HG03095 (cell line): Measurements from ENCODE around the gene UBE2J2.

Experiments used
- ATAC-seq: cut with Tn5 transposase; IDR thresholded peaks from one replicate; pipeline ENCODE4 v1.9.1; 2021; ENCODE audit warnings: moderate library complexity; ENCODE audit not compliant: unreplicated experiment

The UBE2J2 gene

DNA sequence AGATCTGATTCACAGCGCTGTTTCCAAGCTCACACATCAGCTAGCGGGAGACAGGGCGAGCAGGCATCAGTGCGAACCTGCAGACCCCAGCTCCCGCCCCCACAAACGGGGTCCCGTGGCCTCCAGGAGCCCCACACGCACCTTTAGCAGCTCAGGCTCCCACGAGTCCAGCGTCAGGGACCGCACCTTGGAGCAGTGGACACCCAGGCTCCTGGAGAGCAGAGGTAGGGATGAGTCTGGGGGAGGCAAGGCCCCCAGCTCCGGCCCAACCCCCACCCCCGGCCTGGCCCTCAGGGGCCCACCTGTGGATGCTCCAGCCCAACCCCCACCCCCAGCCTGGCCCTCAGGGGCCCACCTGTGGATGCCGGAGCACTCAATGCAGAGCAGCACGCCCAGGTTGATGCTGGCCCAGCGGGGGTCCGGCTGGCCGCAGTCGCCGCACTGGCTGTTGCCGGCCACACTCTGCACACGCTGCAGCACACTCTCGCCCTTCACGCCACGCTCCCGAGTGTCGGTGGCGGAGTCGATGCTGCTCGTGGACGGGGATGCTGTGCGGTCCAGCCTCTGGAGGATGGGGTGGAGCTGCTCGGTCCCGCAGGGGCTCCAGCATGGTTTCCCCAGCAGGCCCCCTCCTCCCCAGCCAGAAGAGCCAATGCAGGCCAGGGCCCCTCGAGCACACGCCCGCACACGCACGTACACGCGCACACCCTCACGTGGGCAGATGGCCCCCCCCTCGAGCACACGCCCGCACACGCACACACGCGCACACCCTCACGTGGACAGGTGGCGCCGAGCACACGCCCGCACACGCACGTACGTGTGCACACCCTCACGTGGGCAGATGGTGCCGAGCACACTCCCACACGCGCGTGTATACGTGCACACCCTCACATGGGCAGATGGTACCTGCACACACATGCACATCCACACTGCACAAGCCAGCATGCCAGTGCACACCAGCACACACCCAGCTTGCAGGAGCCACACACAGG lies 22.7 kb upstream of the UBE2J2 start:
- no peak for ATAC-seq

DNA sequence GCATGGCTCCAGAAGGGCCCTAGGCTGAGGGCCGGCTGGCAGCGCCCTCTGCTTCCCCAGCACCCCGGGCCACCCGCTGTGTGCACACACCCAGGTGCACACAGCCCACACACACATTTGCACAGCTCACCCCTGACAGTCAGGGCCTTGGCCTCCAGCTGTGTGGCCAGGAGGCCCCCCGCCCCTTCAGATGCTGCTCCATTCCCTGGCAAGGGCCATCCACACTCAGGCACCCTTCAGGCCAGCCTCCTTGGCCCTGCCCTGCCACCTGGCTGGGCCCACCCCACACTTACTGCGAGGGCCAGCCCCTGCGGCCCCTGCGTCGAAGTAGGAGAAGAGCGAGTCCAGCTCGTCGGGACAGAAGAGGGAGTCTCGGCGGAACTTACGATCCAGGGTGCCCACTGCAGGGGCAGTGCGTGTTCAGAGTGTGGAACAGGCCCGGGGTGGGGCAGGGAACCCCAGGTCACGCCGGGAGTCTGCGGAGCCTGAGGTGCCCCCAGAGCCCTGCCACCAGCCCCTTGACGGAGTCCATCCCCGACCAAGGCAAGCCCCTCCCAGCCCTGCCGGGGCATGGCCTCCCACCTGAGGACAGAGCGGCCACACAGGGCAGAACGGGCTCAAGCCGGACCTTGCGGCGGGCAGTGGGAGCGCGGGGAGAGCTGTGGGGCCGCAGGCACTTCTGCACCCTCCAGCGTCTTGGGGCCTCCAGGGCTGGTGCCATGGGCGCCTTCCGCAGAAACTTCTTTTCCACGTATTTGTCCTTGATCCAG lies 21.7 kb upstream of the UBE2J2 start:
- no peak for ATAC-seq

DNA sequence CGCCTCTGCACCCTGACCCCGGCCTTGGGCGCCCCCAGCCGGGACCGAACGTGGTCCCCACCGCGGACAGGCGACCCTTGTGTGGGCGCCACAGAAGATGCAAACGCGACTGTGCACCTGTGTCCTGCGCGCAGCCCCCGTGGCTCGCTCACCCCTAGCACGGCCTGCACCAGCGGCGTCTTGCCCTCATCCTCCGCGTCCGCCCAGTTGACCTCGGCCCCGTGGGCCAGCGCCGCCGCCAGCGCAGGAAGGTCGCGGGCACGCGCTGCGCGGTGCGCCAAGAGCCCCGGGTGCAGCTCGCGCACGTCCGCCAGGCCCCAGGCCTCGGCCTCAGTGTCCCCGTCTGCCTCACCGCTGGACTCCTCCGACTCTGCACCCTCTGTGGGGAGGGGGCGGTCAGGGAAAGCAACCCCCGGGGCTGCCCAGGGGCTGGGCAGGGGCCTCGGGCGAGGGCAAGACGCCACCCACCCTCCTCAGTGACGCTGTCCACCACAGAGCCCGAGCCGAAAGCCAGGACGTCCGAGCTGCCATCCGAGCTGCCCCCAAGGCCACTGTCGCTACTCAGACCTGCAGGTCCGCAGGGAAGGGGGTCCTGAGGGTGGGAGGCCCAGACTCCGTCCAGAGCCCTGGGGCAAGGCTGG lies 20.7 kb upstream of the UBE2J2 start:
- ATAC-seq: no peak

DNA sequence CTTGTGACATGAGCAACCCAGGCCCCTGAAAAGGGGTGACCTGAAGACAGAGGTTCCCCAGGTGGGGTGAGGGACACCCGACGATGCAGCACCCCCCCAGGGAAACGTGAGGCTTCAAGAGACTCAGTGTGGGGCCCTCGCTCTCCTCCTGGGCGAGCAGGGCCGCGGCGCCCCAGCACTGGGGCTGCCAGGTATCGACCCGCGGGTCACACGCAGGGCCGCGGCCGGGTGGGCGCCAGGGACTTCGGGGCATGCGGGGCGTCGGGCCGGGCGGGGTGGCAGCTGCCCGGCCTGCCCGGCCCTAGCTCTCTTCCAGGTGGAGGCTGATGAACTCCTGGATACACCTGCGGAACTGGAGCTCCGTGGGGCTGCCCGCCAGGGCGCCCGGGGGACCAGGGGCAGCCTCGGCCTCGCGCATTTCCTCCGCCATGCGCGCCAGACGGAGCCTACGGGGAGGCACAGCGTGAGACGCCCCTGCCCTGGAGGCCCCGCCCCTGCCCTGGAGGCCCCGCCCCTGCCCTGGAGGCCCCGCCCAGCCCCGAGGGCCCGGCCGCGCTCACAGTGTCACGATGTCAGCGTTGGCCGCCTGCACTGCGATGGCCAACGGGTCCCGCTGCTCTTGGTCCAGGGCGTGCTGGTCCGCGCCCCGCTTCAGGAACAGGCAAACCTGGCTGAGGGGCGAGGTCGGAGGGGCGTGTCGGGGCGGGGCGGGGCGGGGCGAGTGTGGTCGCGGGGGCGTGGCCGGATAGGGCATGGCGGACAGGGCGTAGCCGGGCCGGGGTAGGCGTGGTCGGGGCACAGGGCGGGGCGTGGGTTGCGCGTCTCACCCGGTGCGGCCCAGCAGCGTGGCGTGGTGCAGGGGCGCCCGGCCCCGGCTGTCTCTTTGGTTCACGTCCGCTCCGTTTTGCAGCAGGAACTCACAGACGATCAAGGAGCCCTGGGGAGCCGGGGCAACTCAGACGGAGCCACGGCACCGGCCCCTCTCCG lies 19.9 kb upstream of the UBE2J2 start:
- no peak for ATAC-seq

DNA sequence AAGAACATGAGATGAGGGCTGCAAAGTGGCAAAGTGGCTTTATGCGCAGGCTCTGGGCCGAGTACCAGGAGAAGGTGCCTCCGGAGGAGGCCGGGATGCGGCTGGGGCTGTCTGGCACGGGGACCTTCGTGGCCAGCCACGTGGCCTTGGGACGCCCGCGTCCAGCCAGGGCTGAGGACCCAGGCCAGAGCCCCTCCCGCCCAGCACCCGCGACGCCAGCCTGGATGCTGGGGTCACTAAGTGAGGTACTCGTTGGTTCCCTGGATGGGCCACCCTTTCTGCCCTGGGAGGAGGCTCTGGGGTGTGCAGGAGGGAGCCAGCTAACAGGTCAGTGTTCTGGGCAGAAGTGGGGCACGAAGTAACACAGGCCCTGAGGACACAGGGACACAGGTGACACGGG lies 19.2 kb upstream of the UBE2J2 start:
- no peak for ATAC-seq

DNA sequence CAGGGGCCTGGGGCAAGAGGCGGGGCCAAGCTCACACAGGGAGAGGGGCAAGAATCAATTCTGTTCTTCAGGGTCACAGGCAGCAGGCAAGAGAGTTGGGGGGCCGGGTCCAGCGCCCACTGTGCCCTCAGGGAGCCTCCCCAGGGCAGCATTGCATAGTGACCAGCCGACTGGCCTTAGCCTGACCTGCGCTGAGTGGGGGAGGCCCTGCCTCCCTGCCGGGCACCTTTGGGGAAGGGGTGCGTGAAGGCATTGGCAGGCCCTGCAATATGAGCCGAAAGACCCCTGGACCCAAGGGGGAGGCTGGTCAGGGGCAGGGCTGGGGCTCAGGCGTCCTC lies 18.8 kb upstream of the UBE2J2 start:
- no peak for ATAC-seq

DNA sequence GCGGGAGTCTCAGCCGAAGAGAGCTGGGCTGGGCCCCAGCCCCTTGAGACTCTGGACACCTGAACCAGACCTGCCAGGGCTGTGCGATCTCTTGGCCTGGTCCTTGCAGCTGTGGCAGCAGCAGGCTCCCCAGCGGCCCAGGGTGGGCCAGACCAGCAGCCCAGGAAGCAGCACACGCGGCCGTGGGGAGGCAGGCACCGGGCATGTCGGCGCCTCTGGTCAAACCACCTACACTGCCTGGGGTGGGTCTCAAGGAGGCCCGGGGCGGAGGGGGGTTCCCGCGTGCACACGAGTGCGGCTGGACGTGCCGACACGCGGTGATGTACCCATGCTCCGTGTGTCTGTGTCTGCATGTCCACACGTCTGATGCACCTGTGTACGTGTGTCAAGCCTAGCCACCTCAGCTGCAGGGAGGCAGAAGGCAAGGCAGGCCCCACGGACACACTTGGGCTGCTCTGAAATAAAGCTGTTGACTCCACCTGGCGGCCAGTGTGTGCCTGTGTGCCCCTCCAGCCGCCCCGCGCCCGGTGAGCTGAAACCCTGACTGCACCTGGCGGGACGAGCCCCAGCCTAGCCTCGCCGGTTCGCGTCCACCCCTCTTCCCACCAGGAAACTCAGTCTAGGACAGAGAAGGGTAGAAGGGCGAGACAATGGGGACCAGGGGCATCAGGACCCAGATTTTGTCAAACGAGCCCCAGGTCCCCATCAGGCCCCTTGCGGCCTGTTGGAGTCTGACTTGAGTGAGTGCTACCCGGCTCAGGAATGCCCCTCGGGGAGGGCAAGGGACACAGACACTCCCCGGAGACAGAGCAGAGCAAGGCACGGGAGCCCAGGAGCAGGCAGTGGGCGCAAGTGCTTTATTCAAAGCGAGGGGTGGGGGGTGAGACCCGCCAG lies 18.1 kb upstream of the UBE2J2 start:
- ATAC-seq: no peak

DNA sequence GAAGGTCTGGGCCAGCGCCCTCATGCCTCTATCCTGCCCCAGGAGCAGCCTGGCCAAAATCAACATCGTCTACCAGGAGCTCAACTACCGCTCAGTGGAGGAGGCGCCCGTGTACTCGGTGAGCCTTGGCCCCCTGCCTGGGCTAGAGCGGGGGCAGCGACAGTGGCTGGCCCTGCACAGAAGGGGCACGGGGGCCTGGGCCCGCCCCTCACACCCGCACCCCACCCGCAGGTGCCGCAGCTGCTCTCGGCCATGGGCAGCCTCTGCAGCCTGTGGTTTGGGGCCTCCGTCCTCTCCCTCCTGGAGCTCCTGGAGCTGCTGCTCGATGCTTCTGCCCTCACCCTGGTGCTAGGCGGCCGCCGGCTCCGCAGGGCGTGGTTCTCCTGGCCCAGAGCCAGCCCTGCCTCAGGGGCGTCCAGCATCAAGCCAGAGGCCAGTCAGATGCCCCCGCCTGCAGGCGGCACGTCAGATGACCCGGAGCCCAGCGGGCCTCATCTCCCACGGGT lies 17.4 kb upstream of the UBE2J2 start:
- no peak for ATAC-seq

DNA sequence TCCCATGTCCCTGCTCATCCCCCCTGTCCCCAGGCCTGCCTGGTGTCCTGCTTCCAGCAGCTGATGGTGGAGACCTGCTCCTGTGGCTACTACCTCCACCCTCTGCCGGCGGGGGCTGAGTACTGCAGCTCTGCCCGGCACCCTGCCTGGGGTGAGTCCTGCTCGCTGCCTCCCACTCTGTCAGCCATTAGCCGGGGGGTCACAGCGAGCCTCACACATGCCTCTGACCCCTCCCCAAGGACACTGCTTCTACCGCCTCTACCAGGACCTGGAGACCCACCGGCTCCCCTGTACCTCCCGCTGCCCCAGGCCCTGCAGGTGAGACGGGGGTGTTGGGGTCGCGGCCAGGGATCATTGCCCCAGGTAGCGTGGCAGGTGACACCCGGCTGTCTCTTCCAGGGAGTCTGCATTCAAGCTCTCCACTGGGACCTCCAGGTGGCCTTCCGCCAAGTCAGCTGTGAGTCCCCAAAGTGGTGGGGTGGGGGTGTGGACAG lies 16.6 kb upstream of the UBE2J2 start:
- ATAC-seq: no peak

DNA sequence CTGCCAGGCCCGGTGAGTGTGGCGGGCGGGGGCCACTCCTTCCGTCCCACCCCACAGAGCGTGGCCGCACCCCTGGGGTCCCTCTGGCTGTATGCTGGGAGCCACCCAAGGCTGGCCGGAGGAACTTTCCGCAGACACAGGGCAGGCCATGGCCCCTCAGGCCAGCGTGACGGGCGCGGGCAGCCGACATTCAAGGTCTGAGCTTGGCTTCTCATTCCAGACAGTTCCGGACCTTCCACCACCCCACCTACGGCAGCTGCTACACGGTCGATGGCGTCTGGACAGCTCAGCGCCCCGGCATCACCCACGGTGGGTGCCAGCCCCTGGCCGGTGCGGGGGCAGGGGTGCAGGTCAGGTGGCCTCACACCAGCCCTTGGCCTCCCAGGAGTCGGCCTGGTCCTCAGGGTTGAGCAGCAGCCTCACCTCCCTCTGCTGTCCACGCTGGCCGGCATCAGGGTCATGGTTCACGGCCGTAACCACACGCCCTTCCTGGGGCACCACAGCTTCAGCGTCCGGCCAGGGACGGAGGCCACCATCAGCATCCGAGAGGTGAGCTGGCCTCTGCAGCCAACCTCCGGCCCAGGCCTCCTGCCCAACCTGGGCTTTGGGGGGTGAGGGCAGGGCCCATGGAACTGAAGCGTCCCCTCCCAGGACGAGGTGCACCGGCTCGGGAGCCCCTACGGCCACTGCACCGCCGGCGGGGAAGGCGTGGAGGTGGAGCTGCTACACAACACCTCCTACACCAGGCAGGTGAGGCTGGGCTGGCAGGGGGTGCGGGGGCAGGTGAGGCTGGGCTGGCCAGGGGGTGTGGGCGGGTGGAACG lies 13.8 kb upstream of the UBE2J2 start:
- ATAC-seq: no peak

DNA sequence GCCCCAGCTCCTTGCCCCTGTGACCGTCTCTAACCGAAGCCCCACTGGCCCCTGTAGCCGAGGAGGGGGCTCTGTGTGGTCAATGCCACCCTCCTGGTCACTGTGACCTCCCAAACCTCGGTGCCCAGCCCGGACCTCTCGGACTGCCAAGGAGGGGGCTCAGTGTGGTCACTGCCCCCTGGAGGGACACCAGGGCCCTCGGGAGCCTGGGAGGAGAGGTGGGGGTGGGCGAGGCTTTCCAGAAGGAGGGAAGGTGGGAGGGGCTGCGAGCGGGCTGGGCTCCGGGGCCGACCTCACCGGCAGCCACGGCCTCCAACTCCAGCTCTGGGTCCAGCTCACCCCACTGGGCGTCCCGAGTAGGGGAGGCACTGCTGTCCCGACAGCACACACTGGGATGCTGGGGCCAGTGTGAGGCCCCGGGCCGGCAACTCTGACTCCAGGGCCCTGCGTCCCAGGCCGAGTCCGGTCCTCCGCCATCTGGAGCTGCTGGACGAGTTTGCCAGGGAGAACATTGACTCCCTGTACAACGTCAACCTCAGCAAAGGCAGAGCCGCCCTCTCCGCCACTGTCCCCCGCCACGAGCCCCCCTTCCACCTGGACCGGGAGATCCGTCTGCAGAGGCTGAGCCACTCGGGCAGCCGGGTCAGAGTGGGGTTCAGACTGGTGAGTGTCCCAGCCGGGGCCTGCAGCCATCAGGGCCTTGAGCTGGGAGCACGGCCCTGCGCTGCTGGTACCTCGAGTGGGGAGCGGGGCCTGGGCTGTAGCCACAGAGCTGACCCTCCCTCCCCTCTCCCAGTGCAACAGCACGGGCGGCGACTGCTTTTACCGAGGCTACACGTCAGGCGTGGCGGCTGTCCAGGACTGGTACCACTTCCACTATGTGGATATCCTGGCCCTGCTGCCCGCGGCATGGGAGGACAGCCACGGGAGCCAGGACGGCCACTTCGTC lies 12.9 kb upstream of the UBE2J2 start:
- ATAC-seq: no peak

DNA sequence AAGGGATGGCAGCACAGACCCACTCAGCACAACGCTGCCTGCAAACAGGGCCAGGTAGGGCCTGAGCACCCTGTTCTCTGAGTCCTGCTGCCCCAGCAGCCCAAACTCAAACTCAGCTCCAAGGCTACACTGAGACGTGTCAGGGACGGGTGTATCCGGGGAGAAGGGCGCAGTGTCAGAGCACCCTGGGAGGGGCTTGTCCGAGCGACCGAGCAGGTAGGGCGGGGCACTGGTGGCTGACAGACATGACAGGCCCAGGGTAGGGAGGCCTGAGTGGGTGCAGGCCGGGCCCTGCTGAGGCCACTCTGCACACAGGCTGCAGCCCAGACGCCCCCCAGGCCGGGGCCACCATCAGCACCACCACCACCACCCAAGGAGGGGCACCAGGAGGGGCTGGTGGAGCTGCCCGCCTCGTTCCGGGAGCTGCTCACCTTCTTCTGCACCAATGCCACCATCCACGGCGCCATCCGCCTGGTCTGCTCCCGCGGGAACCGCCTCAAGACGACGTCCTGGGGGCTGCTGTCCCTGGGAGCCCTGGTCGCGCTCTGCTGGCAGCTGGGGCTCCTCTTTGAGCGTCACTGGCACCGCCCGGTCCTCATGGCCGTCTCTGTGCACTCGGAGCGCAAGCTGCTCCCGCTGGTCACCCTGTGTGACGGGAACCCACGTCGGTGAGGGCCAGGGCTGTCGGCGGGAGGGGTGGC lies 12.1 kb upstream of the UBE2J2 start:
- ATAC-seq: no peak

DNA sequence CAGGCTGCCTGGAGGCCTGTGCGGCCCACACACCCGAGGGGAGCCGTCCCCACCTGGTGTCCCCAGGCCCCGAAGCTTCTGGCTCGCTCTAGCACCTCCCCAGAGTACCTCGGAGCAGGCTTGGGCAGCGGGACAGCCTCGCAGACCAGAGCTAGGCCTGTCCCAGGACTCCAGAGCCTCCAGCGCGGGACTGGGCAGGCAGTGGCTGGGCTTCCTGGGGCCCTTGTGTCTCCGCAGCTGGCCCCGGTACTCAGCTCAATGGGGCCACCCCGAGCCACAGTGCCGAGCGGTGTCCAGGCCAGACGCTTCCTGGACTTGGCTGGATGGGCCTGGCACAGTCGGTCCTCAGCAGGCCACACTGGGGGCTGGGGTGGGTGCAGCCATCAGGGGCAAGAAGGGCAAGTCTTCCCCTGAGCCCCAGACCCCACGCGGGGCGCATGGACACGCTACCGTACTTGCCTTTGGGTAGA lies 11.5 kb upstream of the UBE2J2 start:
- no peak for ATAC-seq

DNA sequence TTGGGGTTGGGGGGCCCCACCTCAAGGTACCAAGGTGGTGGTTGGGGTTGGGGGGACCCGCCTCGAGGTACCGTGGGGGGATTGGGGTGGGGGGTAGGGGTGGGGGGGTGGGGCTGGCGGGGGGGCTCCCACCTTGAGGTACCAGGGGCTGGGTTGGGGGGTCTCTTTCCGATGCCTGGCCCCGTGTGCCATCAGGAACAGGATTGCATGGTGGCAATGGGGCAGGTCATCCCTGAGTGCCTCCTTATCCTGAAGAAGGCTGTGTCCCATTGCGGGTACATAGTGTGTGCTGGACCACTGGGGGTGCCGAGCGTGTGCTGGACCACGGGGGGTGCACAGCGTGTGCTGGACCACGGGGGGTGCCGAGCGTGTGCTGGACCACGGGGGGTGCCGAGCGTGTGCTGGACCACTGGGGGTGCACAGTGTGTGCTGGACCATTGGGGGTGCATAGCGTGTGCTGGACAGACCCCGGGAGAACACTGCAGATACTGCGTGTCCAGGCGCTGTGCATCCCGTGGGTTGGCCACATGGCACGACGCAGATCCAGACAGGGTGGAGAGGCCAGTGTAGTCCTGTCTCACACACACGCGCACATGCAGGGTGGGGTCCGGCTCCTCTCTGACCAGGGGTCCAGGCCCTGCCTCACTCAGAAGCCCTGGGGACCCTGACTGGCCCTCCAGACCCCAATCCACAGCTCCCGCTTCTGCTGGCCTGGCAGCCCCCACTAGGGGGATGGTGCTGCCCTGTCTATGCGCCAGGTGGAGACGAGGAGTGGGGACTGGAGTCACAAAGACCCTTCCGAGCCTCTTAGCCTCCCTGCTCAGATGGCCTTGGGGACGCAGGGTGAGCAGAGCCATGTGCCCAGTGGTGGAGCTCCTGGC lies 10.8 kb upstream of the UBE2J2 start:
- no peak for ATAC-seq

DNA sequence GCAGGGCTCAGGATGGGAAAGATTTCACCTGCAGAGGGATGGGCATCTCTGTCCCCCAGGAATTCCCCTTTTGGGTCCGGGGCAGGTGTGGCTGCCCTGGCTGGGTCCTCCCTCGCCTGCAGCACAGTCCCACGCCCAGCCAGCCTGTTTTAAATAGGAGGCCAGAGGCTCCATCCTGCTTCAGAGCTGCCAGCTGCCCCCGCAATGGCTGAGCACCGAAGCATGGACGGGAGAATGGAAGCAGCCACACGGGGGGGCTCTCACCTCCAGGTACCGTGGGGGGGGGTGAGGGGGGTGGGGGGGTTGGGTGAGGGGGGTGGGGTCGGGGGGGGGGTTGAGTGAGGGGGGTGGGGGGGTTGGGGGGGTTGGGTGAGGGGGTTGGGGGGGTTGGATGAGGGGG lies 10.2 kb upstream of the UBE2J2 start:
- no peak for ATAC-seq
